IMR-90 (cell line): ENCODE data around the gene AKAP8L. TPM values are rescaled to one million over a fixed set of nuclear protein-coding genes. Genes with fewer than 3 reads are reported as not detected.

Experiments
- ATAC-seq: fragments of 200-7000 bp; cut with Tn5 transposase; 2 replicates; pipeline ENCODE4 v1.9.1; 2020; ENCODE audit warnings: low read depth, mild to moderate bottlenecking, moderate library complexity
- BruUV-seq: library from RNA; stranded (reverse); fragments of 400-500 nt; replicated peaks from 2 replicates; lab custom pipeline; 2021; lab: Mats Ljungman, UMichigan
- CTCF ChIA-PET: fragments of 300-600 bp; formaldehyde crosslinking; extraction: SDS; loops from one replicate; lab custom pipeline; 2021; ENCODE audit warnings: antibody characterized with exemption; lab: Yijun Ruan, JAX
- POLR2A ChIA-PET: fragments of 300-600 bp; sonication (Branson Sonifier 250); formaldehyde crosslinking; loops from one replicate; lab custom pipeline; 2022; ENCODE audit warnings: antibody characterized with exemption; ENCODE audit not compliant: unreplicated experiment; lab: Charles Lee
- DNase-seq: peaks from one replicate; pipeline ENCODE4 v3.0.0; 2013
- H2AFZ ChIP-seq: replicated peaks from 2 replicates; pipeline ENCODE3; 2013; ENCODE audit warnings: low read length, mild to moderate bottlenecking; ENCODE audit not compliant: poor library complexity
- H2AK5ac ChIP-seq: 2 replicates; pipeline ENCODE4 v1.6.1; 2013; ENCODE audit warnings: low read depth, low read length, inconsistent platforms
- H2AK9ac ChIP-seq: replicated peaks from 2 replicates; pipeline ENCODE3; 2013; ENCODE audit warnings: mild to moderate bottlenecking, low read depth, low read length, moderate library complexity; ENCODE audit not compliant: poor library complexity
- H2BK120ac ChIP-seq: 2 replicates; pipeline ENCODE4 v1.6.1; 2013; ENCODE audit warnings: low read depth, low read length, inconsistent platforms
- H2BK15ac ChIP-seq: 3 replicates; pipeline ENCODE4 v1.6.1; 2013; ENCODE audit warnings: low read depth, low read length, inconsistent platforms
- H2BK20ac ChIP-seq: 2 replicates; pipeline ENCODE4 v1.6.1; 2013; ENCODE audit warnings: low read depth, mild to moderate bottlenecking, inconsistent platforms, low read length, moderate library complexity
- H2BK5ac ChIP-seq: 2 replicates; pipeline ENCODE4 v1.6.1; 2013; ENCODE audit warnings: mild to moderate bottlenecking, low read depth, low read length, inconsistent platforms; ENCODE audit not compliant: poor library complexity, severe bottlenecking
- H3K14ac ChIP-seq: replicated peaks from 2 replicates; pipeline ENCODE4 v1.6.1; 2013; ENCODE audit warnings: low read depth, low read length, inconsistent platforms
- H3K18ac ChIP-seq: 2 replicates; pipeline ENCODE4 v1.6.1; 2013; ENCODE audit warnings: low read depth, low read length, control low read depth
- H3K23ac ChIP-seq: 2 replicates; pipeline ENCODE4 v1.6.1; 2013; ENCODE audit warnings: low read depth, low read length, inconsistent platforms
- H3K27ac ChIP-seq: 2 replicates; pipeline ENCODE4 v1.5.1; 2013; ENCODE audit warnings: mild to moderate bottlenecking, control low read depth, low read length; ENCODE audit not compliant: insufficient read depth
- H3K27me3 ChIP-seq: 2 replicates; pipeline ENCODE4 v1.6.1; 2013; ENCODE audit warnings: low read length; ENCODE audit not compliant: control insufficient read depth, insufficient read depth
- H3K36me3 ChIP-seq: 2 replicates; pipeline ENCODE4 v1.6.1; 2013; ENCODE audit warnings: low read length, mixed read lengths; ENCODE audit not compliant: control insufficient read depth, insufficient read depth
- H3K4ac ChIP-seq: 2 replicates; pipeline ENCODE4 v1.6.1; 2013; ENCODE audit warnings: low read depth, low read length, inconsistent platforms
- H3K4me1 ChIP-seq: 2 replicates; pipeline ENCODE4 v1.6.1; 2013; ENCODE audit warnings: low read length, mixed read lengths; ENCODE audit not compliant: control insufficient read depth, insufficient read depth
- H3K4me2 ChIP-seq: 2 replicates; pipeline ENCODE4 v1.6.1; 2013; ENCODE audit warnings: low read depth, mild to moderate bottlenecking, control low read depth, low read length, moderate library complexity
- H3K4me3 ChIP-seq: 2 replicates; pipeline ENCODE4 v1.5.1; 2013; ENCODE audit warnings: low read depth, mild to moderate bottlenecking, control low read depth, low read length, moderate library complexity; ENCODE audit not compliant: insufficient read depth
- H3K56ac ChIP-seq: 2 replicates; pipeline ENCODE4 v1.6.1; 2013; ENCODE audit warnings: low read length, inconsistent platforms; ENCODE audit not compliant: insufficient read depth; ENCODE audit errors: extremely low read depth
- H3K79me1 ChIP-seq, 2 experiments: 2 replicates each; pipeline ENCODE4 v1.6.1; 2013; ENCODE audit warnings: low read length in 2 of 2, inconsistent platforms in 1 of 2, low read depth in 1 of 2
- H3K9ac ChIP-seq: 2 replicates; pipeline ENCODE4 v1.6.1; 2013; ENCODE audit warnings: low read depth, low read length, control low read depth
- H3K9me1 ChIP-seq: 2 replicates; pipeline ENCODE4 v1.6.1; 2013; ENCODE audit warnings: low read length, inconsistent platforms; ENCODE audit not compliant: insufficient read depth
- H3K9me3 ChIP-seq: 2 replicates; pipeline ENCODE4 v1.6.1; 2013; ENCODE audit warnings: low read length; ENCODE audit not compliant: control insufficient read depth, insufficient read depth
- H4K20me1 ChIP-seq: 2 replicates; pipeline ENCODE4 v1.6.1; 2013; ENCODE audit warnings: low read length, inconsistent platforms; ENCODE audit not compliant: insufficient read depth
- H4K5ac ChIP-seq: 2 replicates; pipeline ENCODE4 v1.6.1; 2013; ENCODE audit warnings: mild to moderate bottlenecking, low read depth, low read length, control low read depth
- H4K8ac ChIP-seq, 2 experiments: 2 replicates each; pipeline ENCODE4 v1.6.1; 2013; ENCODE audit warnings: low read depth in 2 of 2, low read length in 2 of 2, control low read depth in 1 of 2, inconsistent platforms in 1 of 2
- H4K91ac ChIP-seq: 2 replicates; pipeline ENCODE4 v1.6.1; 2013; ENCODE audit warnings: low read depth, low read length, inconsistent platforms; ENCODE audit not compliant: insufficient read depth
- BHLHE40 ChIP-seq: fragments of 150-350 bp; IDR thresholded peaks from 2 replicates; pipeline ENCODE4 v1.6.1; 2016; ENCODE audit warnings: mild to moderate bottlenecking, low read depth, low read length
- POLR2A ChIP-seq: IDR thresholded peaks from 2 replicates; pipeline ENCODE4 v1.6.1; 2012; ENCODE audit warnings: mild to moderate bottlenecking, low read depth, low read length
- RFX5 ChIP-seq: IDR thresholded peaks from 2 replicates; pipeline ENCODE4 v1.8.0; 2012; ENCODE audit warnings: low read depth, mild to moderate bottlenecking, low read length, moderate library complexity
- WGBS, 2 experiments: methylation state at CpG; one replicate each; pipeline versions ENCODE4 v1.1.5 to v1.1.7; 2013; ENCODE audit warnings: missing lambda C conversion rate in 2 of 2; ENCODE audit not compliant: insufficient read length in 1 of 2; ENCODE audit errors: extremely low coverage in 2 of 2; 5-methylcytosine and 5-hydroxymethylcytosine counted together
- dilution Hi-C: fragments of 300-500 bp; cut with HindIII; formaldehyde crosslinking; loops from one replicate; pipeline ENCODE4 v1.14.3; 2018; ENCODE audit warnings: low sequenced_read_pairs; ENCODE audit not compliant: unreplicated experiment
- in situ Hi-C: fragments of 300-500 bp; cut with MboI; formaldehyde crosslinking; loops from 3 replicates; pipeline ENCODE4 v1.14.3; 2019; ENCODE audit warnings: low sequenced_read_pairs, inconsistent platforms, mixed read lengths
- intact Hi-C: fragments of 100-400 bp; cut with micrococcal nuclease; formaldehyde crosslinking; loops from 2 replicates; pipeline ENCODE4 v1.10.0; 2022
- polyA plus RNA-seq, 3 experiments: library from polyadenylated mRNA; depleted of rRNA; stranded (reverse); fragments of >200 nt; gene quantifications; 2 replicates each; pipeline ENCODE4 v1.2.3, GENCODE V29; 2012; ENCODE audit warnings: low replicate concordance in 1 of 3
- total RNA-seq: library from RNA; depleted of rRNA; stranded (reverse); fragments of >200 nt; gene quantifications from 2 replicates; pipeline ENCODE4 v1.2.3, GENCODE V29; 2012

Gene AKAP8L
- total and polyA plus RNA-seq, 2 of the 4 experiments (the other 2 are of a cell fraction) = 43.1 to 44.6 TPM

DNA sequence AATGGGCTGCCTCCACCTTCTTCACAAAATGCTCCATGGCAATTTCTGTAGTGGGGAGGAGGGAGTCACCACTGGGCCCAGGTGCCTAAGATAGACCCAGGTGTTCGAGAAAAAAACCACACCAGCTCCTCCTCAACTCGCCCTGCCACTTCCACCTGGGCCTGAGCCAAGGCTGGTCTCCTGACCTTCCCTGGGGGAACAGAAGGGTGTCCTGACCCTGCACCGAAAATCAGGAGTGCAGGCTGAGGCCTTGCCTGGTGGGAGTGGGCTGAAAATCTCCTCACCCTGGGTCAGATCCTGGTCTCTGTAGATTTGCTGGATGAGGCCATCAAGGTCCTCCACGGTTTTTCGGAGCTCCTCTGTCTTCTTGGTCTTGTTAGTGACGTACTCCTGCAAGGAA lies 21.6 kb downstream of the AKAP8L start:
- Histone ChIP-seq H2BK20ac (no peak overlapping the region), H3K4me1 (no peaks in the 10 kb centered on the region; the same call in 1 of the 2 replicates)
- CTCF ChIA-PET = no interaction called here

More for the DNA sequence above, 21.6 kb downstream of the AKAP8L start:
- in situ Hi-C loops (no loop called here), intact Hi-C loops (no loop called here), dilution Hi-C loops (no loop called here)
- POLR2A ChIA-PET = no interaction called here
- no CpG with 5 or more reads among the region's 6 CpGs for WGBS, 2 experiments
- Histone ChIP-seq H2AK5ac (no peak overlapping the region), H2BK15ac (no peak overlapping the region), H4K8ac (no peak overlapping the region), H3K4me3 (no peak overlapping the region), H3K9me1 (peaks cover 6% of the 10 kb centered on the region; the same call in 1 of the 2 replicates), H3K14ac (no peak overlapping the region), H4K20me1 (peaks cover 69% of the 10 kb centered on the region), H4K91ac (no peak overlapping the region), H3K36me3 (peaks cover 66% of the 10 kb centered on the region), H4K5ac (no peak overlapping the region), H3K9ac (no peak overlapping the region), H2BK120ac (no peak overlapping the region), H3K18ac (no peak overlapping the region), H2AFZ (no peak overlapping the region), H3K56ac (no peak overlapping the region), H3K23ac (no peak overlapping the region), H2AK9ac (no peak overlapping the region), H3K27me3 (no peaks in the 10 kb centered on the region), H3K79me1 (peaks cover 9 to 63% of the 10 kb centered on the region in 2 experiments), H3K9me3 (no peaks in the 10 kb centered on the region), H3K4me2 (no peak overlapping the region), H3K27ac (no peak overlapping the region), H3K4ac (no peak overlapping the region), H2BK5ac (no peak overlapping the region)
- DNase-seq (no peak), ATAC-seq (no peak)
- BruUV-seq = no TSS peak
- TF ChIP-seq POLR2A = no peak
- TF ChIP-seq BHLHE40 = no peak
- no peak for TF ChIP-seq RFX5
